Adrenal gland (tissue), 12 donors: ENCODE results near the gene STXBP5. TPM values are rescaled to one million over a fixed set of nuclear protein-coding genes. Genes with fewer than 3 reads are reported as not detected.

Source experiments
- DNase-seq, 7 donors: peaks; one replicate each; pipeline ENCODE4 v3.0.0-alpha.2; 2019 to 2020
- H3K27ac ChIP-seq, 5 donors: fragments of 200-600 bp; sonication (generic) in 4 of 5; 1 replicate in 3 of 5; 2 replicates in 2 of 5; pipeline versions ENCODE4 v1.5.1 to v1.8.0; 2016 to 2020; ENCODE audit warnings: mild to moderate bottlenecking in 1 of 5
- H3K27me3 ChIP-seq: fragments of 200-600 bp; 2 replicates; pipeline ENCODE4 v1.8.0; 2021
- H3K36me3 ChIP-seq, 2 donors: fragments of 200-600 bp; replicated peaks in 1 of 2; 1 replicate in 1 of 2; 2 replicates in 1 of 2; pipeline versions ENCODE4 v1.5.1 to v1.8.0; 2018 to 2022
- H3K4me1 ChIP-seq, 2 donors: fragments of 200-600 bp; replicated peaks in 1 of 2; 1 replicate in 1 of 2; 2 replicates in 1 of 2; pipeline versions ENCODE4 v1.5.1 to v1.8.0; 2018 to 2021
- H3K4me3 ChIP-seq, 4 donors: fragments of 200-600 bp; sonication (generic) in 3 of 4; one replicate each; pipeline ENCODE4 v1.5.1; 2016 to 2018
- H3K9me3 ChIP-seq, 3 donors: fragments of 200-600 bp; sonication (generic) in 1 of 3; replicated peaks in 1 of 3; 1 replicate in 2 of 3; 2 replicates in 1 of 3; pipeline versions ENCODE4 v1.5.1 to v1.8.0; 2016 to 2021
- POLR2A ChIP-seq, 2 donors: fragments of 450-650 bp; IDR thresholded peaks; one replicate each; pipeline ENCODE4 v1.6.1; 2017; ENCODE audit warnings: antibody characterized with exemption in 2 of 2, mild to moderate bottlenecking in 2 of 2, moderate library complexity in 1 of 2
- WGBS, 4 donors: extraction: QIAGEN DNeasy Blood & Tissue Kit in 2 of 4; methylation state at CpG; one replicate each; pipeline versions ENCODE4 v1.1.5 to v1.1.7; 2013 to 2017; 5-methylcytosine and 5-hydroxymethylcytosine counted together
- intact Hi-C, 2 donors: fragments of 100-400 bp; cut with DNase I; formaldehyde crosslinking; loops; one replicate each; pipeline versions ENCODE4 v1.14.1 to v1.15.0; 2022 to 2023
- polyA plus RNA-seq, 3 donors: library from polyadenylated mRNA; stranded (reverse); fragments of 200-250 nt in 2 of 3; fragments of 350-450 nt in 1 of 3; fragmentation: Illumina TruSeq in 1 of 3; extraction: RNeasy Lipid Tissue Mini Kit (QIAGEN cat#74804) in 1 of 3; gene quantifications; one replicate each; pipeline ENCODE4 v1.2.3, GENCODE V29; 2013 to 2014
- total RNA-seq, 9 donors: library from RNA; depleted of rRNA in 4 of 9; stranded (reverse); fragments of >200 nt in 4 of 9; fragments of 120-200 nt in 1 of 9; fragmentation: NEBNext Ultra II Directional in 1 of 9; extraction: Animal tissue kit (Norgen Biotek cat#: 25700) in 1 of 9; gene quantifications; one replicate each; pipeline versions ENCODE4 v1.1.0 to v1.2.4, GENCODE V29; 2013 to 2023
- TF ChIP-seq, protein P1 (sequence below), 6 experiments: fragments of 450-650 bp in 4 of 6; fragments of 200-600 bp in 2 of 6; sonication (generic) in 1 of 6; IDR thresholded peaks; 1 replicate in 5 of 6; 2 replicates in 1 of 6; pipeline versions ENCODE4 v1.5.1 to v1.8.0; 2016 to 2021; ENCODE audit warnings: antibody characterized with exemption in 6 of 6, mild to moderate bottlenecking in 2 of 6, moderate library complexity in 1 of 6
- donor health status: healthy with polysubstance abuse.
- donor health status: Bipolar disorder and iron deficiency.
- donor health status: DM: yes; HTN: yes; CAD: no.
- donor health status: DM: no; HTN: no; CAD: no.
- donor health status: DM: no; HTN: no; CAD: no.
- donor health status: DM: yes; HTN: yes; CAD: no.

Gene STXBP5
- total and polyA plus RNA-seq, 12 donors, result 18.0 to 66.3 (median 30.1) TPM

DNA sequence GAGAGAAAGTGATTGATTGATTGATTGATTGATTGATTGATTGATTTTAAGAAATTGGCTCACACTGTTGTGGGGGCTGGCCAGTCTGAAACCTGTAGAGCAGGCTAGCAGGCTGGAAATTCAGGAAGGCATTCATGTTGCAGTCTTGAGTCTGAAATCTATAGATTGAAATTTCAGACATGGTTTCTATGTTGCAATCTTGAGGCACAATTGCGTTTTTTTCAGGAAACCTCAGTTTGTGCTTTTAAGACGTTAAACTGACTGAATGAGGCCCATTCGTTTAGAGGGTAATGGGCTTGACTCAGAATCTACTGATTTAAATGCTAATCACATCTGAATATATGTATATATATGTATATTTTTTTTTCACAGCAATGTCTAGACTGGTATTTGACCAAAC lies 106.3 kb downstream of the STXBP5 start:
- intact Hi-C loops, result loop anchor here in 1 of 2 donors (10.0 kb wide), 1 partner anchor 46 kb away; no protein-coding TSS in a partner anchor
- DNase-seq, result no peak
- TF ChIP-seq, protein P1, sequence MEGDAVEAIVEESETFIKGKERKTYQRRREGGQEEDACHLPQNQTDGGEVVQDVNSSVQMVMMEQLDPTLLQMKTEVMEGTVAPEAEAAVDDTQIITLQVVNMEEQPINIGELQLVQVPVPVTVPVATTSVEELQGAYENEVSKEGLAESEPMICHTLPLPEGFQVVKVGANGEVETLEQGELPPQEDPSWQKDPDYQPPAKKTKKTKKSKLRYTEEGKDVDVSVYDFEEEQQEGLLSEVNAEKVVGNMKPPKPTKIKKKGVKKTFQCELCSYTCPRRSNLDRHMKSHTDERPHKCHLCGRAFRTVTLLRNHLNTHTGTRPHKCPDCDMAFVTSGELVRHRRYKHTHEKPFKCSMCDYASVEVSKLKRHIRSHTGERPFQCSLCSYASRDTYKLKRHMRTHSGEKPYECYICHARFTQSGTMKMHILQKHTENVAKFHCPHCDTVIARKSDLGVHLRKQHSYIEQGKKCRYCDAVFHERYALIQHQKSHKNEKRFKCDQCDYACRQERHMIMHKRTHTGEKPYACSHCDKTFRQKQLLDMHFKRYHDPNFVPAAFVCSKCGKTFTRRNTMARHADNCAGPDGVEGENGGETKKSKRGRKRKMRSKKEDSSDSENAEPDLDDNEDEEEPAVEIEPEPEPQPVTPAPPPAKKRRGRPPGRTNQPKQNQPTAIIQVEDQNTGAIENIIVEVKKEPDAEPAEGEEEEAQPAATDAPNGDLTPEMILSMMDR (IDR thresholded peaks at IDR 0.05), result no peak
- TF ChIP-seq POLR2A (IDR thresholded peaks at IDR 0.05), result no peak
- H3K27ac ChIP-seq, result no peak overlapping the region
- H3K27me3 ChIP-seq, result no peaks in the 10 kb centered on the region
- H3K9me3 ChIP-seq, result no peaks in the 10 kb centered on the region
- H3K4me1 ChIP-seq, result peaks cover 0 to 7% of the 10 kb centered on the region in 2 donors
- H3K4me3 ChIP-seq, result no peak overlapping the region
- WGBS, 4 donors, result 74 to 86% (median 80%) methylated on average over 3 of the region's 3 CpGs
- H3K36me3 ChIP-seq, result peaks cover 0 to under 1% of the 10 kb centered on the region in 2 donors

GRCh38 chr6:147311218-147311617 lies 107.0 kb downstream of the STXBP5 start:
- H3K27me3 ChIP-seq, result no peaks in the 10 kb centered on the region
- no peak overlapping the region for H3K27ac ChIP-seq
- no peak for DNase-seq
- H3K4me1 ChIP-seq, result peaks cover 0 to 7% of the 10 kb centered on the region in 2 donors
- no peak overlapping the region for H3K4me3 ChIP-seq
- TF ChIP-seq POLR2A (IDR thresholded peaks at IDR 0.05), result no peak
- TF ChIP-seq, protein P1 (IDR thresholded peaks at IDR 0.05), result no peak
- H3K36me3 ChIP-seq, result peaks cover 0 to 7% of the 10 kb centered on the region in 2 donors
- intact Hi-C loops, result loop anchor here in 1 of 2 donors (10.0 kb wide), 1 partner anchor 46 kb away; no protein-coding TSS in a partner anchor
- no peaks in the 10 kb centered on the region for H3K9me3 ChIP-seq

DNA sequence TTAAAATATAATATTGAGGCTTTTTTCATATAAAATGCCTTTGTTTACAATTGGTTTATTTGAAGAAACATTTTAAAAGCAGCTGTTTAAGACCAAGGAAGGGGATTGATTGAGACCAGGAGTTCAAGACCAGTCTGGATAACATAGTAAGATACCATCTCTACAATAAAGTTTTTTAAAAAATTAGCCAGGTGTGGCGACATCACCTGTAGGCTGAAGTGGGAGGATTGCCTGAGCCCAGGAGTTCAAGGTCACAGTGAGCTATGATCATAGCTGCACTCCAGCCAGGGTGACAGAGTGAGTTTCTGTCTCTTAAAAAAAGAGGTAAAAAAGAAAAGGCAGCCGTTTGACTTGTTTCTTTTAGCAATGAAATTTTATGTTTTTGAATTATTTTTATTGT lies 117.0 kb downstream of the STXBP5 start:
- DNase-seq, result no peak
- TF ChIP-seq, protein P1 (IDR thresholded peaks at IDR 0.05), result no peak
- no peak for TF ChIP-seq POLR2A (IDR thresholded peaks at IDR 0.05)
- Histone ChIP-seq H3K36me3 (peaks cover 0 to 9% of the 10 kb centered on the region in 2 donors), H3K27ac (no peak overlapping the region), H3K27me3 (no peaks in the 10 kb centered on the region), H3K4me3 (no peak overlapping the region), H3K9me3 (no peaks in the 10 kb centered on the region), H3K4me1 (no peaks in the 10 kb centered on the region)
- intact Hi-C loops, result no loop called here
- 72 to 81% (median 77%) methylated on average over 2 of the region's 2 CpGs for WGBS, 4 donors

DNA sequence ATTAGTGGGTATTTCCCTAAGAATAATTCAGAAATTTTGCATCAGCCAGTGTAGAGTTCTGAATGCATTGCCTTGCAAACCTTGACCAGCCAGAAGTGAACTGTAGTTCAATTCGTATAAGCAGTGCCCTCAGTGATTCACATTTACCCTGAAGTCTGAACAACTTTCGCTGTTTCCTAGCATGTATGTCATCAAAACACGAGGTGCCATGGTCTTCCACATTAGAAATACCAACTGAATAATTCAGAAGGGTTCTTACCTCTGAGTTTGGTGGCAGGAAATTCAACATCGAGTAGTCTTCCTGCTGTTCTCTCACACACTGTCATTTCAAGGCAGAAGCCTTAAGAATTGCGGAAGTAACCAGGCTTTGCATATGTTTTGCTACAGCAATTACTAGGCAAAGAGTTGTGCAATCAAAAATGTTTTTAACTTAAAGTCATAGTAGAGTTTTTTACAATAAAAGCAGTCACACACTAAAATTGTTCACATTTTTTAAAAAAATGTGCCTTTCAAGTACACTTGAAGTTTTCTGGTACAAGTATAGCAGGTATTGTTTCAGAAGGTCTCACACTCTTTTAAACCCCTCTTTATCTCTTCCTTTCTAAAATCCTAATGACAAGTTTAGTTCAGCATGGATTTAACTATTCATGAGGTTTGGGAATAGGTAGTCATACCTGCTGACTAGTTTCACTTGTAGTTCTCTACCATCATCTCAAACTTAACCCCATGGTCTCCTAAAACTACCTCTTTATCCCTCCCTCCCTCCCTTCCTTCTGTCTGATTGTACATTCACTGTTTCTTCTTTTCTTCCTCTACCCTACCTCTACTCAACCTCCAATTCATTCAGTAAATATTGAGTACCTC lies 118.3 kb downstream of the STXBP5 start:
- WGBS, 4 donors, result 65 to 74% (median 69%) methylated on average over 5 of the region's 5 CpGs
- no peaks in the 10 kb centered on the region for H3K4me1 ChIP-seq
- TF ChIP-seq, protein P1 (IDR thresholded peaks at IDR 0.05), result no peak
- no peak for TF ChIP-seq POLR2A (IDR thresholded peaks at IDR 0.05)
- H3K27me3 ChIP-seq, result no peaks in the 10 kb centered on the region
- H3K4me3 ChIP-seq, result peak overlapping the region in 1 of 4 donors; percentile 15
- peak overlapping the region in 2 of 5 donors; percentile 12 to 64 for H3K27ac ChIP-seq
- no peaks in the 10 kb centered on the region for H3K9me3 ChIP-seq
- intact Hi-C loops, result no loop called here
- H3K36me3 ChIP-seq, result peaks cover 0 to 12% of the 10 kb centered on the region in 2 donors
- DNase-seq, result no peak
